GM21360 (cell line): ENCODE measurements around the gene SERINC5.
"Not testable (repeated sequence)": the region's sequence is repeated elsewhere in the genome, so short reads cannot be mapped to it uniquely, and the experiment has no call there.

ENCODE experiments used
- ATAC-seq: cut with Tn5 transposase; IDR thresholded peaks from one replicate; pipeline ENCODE4 v1.9.1; 2021; ENCODE audit warnings: mild to moderate bottlenecking, moderate library complexity; ENCODE audit not compliant: unreplicated experiment

Gene SERINC5

GRCh38 chr5:80143491-80143890 lies 112.4 kb downstream of the SERINC5 start:
- peak; percentile 55 for ATAC-seq

DNA sequence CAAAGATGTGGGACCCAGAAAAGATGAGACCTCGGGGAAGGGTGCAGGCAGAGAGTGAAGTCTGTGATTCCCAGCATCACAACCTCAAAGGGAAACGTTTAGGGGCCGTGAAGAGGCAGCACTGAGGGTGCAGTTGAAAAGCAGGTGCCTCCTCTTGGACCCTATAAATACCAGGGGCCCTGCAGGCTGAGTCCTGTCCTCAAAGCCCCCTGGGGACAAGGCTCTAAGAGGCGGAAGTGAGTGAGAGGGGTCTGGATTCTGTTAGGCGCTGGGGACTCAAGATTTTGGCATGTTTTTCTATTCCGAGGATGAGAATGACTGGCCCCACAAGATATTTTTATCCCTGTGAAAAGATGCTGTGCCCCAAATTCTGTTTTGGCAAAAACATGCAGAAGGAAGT lies 112.9 kb downstream of the SERINC5 start:
- no peak for ATAC-seq

- no peak for ATAC-seq
Observed at GRCh38 chr5:80141681-80142080, 114.2 kb downstream of the SERINC5 start.

GRCh38 chr5:80141147-80141671 lies 114.6 kb downstream of the SERINC5 start:
- ATAC-seq, result no peak

- no peak for ATAC-seq
Observed at GRCh38 chr5:80140496-80140895, 115.4 kb downstream of the SERINC5 start.

DNA sequence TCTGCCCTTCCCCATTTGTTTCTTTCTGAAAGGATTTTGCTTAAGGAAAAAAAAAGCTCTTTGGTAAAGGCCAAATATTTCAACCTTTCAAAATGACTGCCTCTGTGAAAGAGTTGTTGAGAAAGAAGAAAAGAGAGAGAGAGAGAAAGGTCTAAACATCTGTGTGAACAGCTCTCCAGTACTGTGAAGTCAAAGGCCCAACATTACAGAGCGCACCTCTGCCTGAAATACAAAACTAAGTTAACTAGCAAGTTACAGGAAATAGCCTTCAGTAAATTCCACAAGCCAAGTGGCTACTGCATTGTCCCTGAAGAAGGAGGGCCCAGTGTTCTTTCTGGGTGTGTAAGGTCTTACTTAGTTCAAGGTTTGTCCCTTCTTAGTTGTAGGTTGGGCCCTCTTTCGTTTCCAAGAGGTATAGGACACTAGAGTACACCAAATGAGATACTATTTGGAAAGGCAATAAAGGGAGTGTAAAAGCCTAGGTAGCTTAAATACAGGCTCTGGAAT lies 116.3 kb downstream of the SERINC5 start:
- no peak for ATAC-seq

DNA sequence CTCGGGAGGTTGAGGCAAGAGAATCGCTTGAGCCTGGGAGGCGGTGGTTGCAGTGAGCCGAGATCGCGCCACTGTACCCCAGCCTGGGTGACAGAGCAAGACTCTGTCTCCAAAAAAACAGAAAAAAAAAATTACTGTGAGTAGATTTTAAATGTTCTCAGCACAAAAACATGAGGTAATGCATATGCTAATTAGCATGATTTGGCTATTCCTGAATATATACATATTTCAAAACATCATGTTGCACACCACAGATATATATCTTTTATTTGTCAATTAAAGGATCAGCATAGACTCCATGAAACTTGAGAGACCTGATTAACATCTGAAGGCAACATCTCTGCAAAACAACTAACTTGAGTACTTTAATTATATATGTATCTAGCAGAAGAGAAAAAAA lies 117.4 kb downstream of the SERINC5 start:
- no peak for ATAC-seq

DNA sequence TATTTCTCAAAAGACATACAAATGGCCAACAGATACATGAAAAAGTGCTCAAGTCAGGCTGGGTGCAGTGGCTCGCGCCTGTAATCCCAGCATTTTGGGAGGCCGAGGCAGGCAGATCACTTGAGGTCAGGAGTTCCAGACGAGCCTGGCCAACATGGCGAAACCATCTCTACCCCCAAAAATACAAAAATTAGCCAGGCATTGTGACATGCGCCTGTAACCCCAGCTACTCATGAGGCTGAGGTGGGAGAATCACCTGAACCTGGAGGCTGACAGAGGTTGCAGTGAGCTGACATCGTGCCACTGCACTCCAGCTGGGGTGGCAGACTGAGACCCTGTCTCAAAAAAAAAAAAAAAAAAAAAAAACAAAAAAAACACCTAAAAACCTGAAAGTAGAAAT lies 119.0 kb downstream of the SERINC5 start:
- ATAC-seq, result not testable (repeated sequence)

DNA sequence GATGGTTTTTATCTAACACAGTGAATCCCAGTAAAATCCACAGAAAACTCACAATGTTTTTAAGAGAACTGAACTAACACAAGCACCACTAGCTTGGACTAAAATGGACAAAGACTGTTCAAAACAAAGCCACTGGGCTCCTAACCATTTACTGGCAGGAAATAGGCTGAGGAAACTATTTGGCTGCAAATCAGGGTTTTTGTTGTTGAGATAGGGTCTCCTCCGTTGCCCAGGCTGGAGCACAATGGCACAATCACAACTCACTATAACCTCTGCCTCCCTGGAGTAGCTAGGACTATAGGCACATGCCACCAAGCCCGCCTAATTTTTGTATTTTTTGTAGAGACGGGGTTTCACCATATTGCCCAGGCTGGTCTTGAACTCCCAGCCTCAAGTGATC lies 121.0 kb downstream of the SERINC5 start:
- no peak for ATAC-seq

DNA sequence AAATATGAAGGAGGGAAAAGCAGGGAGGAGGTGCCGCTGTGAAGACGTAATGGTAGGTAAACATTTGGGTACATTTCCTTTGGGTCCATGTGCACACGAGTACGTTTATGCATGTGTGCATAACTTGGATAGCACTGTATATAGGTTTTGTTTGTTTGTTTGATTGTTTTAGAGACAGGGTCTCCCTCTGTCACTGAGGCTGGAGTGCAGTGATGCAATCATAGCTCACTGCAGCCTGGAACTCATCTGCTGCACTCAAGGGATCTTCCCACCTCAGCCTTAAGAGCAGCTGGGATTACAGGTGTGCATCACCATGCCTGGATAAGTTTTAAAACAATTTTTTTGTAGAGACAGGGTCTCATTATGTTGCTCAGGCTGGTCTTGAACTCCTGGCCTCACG lies 126.7 kb downstream of the SERINC5 start:
- ATAC-seq, result no peak

GRCh38 chr5:80128141-80128540 lies 127.7 kb downstream of the SERINC5 start:
- no peak for ATAC-seq

- no peak for ATAC-seq
Observed at GRCh38 chr5:80127116-80127552, 128.7 kb downstream of the SERINC5 start.

GRCh38 chr5:80125962-80126480 lies 129.8 kb downstream of the SERINC5 start:
- peak; percentile 63 for ATAC-seq

GRCh38 chr5:80125022-80125961 lies 130.6 kb downstream of the SERINC5 start:
- peak; percentile 73 for ATAC-seq

- ATAC-seq, result no peak
Observed at GRCh38 chr5:80124121-80124918, 131.5 kb downstream of the SERINC5 start.

GRCh38 chr5:80122579-80122978 lies 133.3 kb downstream of the SERINC5 start:
- no peak for ATAC-seq

DNA sequence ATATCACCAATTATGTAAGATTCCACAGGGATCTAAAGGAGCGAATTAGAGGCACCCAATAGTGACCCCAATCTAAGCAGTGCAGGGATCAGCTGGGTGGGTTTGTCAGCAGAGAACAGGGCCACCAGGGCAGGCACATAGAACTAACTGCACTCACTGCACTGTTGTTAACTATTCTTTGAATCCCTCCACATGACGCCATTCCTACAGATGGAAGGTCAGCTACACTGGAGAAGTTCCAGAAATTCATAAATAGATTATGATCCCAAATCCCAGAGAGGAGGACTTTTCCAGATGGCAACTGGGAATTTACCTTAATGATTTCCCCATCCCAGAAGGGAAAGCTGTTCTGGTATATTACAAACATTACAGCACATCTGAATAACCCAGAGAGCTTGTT lies 136.5 kb downstream of the SERINC5 start:
- ATAC-seq, result no peak

DNA sequence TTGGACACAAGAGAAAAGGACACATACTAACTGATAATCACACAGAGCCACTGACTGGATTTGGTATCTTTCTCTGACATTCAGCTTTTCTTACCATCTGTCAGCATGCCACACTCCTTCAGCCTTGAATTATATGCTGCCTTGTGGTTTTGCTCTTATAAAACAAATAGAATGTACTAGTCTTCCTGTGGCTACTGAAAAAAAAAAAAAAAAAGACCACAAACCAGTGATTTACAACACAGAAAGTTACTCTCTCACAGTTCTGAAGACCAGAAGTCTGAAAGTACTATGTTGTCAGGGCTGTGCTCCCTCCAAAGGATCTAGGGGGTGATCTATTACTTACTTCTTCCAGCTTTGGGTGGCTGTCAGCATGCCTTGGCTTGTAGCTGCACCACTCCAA lies 138.4 kb downstream of the SERINC5 start:
- no peak for ATAC-seq

GRCh38 chr5:80116465-80116864 lies 139.4 kb downstream of the SERINC5 start:
- no peak for ATAC-seq

DNA sequence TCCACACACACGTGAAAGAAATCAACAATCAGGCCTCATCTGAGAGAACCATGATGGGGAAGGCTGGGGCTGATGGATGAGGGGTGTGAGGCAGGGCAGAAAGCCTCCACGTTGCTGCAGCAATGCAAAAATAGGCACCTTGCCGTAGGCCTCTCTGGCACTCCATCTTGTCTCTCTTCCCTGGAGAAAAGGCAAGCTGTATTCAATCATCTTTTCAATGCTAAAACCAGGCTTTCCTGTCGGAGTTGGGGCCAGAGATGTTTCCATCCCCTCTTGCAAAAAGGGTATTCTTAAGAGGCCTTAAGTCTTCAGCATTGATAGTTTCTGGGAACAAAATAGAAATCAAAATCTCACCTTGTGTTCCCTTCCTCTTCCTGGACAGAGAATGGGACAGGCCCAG lies 139.8 kb downstream of the SERINC5 start:
- no peak for ATAC-seq

- no peak for ATAC-seq
Observed at GRCh38 chr5:80114860-80115259, 141.0 kb downstream of the SERINC5 start.
